Measurements from ENCODE around the gene KIF7. TPM values are rescaled to one million over a fixed set of nuclear protein-coding genes. Genes with fewer than 3 reads are reported as not detected.

Gene KIF7
- polyA plus RNA-seq, 1 experiment, result 4.5 TPM

GRCh38 chr15:89670971-89671560 is 15.8 kb upstream of the KIF7 start:
- TF ChIP-seq CTCF (IDR thresholded peaks at IDR 0.05; ENCODE audit: low read depth, low read length), result no peak
- DNase-seq (ENCODE audit: low read depth, low spot score), result no peak
- Histone ChIP-seq H3K27me3 (ENCODE audit: control insufficient read depth, insufficient read depth, low read length) (peaks cover 5% of the 10 kb centered on the region), H3K4me3 (ENCODE audit: low read depth, low read length) (no peak overlapping the region), H3K27ac (ENCODE audit: low read depth, low read length) (no peak overlapping the region), H3K9me3 (ENCODE audit: control insufficient read depth, insufficient read depth, low read length) (no peaks in the 10 kb centered on the region; the same call in 1 of the 2 replicates)
- POLR2A ChIA-PET, result no interaction called here
- CTCF ChIA-PET, result no interaction called here

- no peak for TF ChIP-seq CTCF (IDR thresholded peaks at IDR 0.05; ENCODE audit: low read depth, low read length)
- Histone ChIP-seq H3K9me3 (ENCODE audit: control insufficient read depth, insufficient read depth, low read length) (no peaks in the 10 kb centered on the region; the same call in 1 of the 2 replicates), H3K27me3 (ENCODE audit: control insufficient read depth, insufficient read depth, low read length) (peaks cover 5% of the 10 kb centered on the region), H3K4me3 (ENCODE audit: low read depth, low read length) (no peak overlapping the region), H3K27ac (ENCODE audit: low read depth, low read length) (no peak overlapping the region)
- CTCF ChIA-PET, result no interaction called here
- no peak for DNase-seq (ENCODE audit: low read depth, low spot score)
- POLR2A ChIA-PET, result no interaction called here
These were observed 14.7 kb upstream of the KIF7 start for GRCh38 chr15:89669941-89670340.

DNA sequence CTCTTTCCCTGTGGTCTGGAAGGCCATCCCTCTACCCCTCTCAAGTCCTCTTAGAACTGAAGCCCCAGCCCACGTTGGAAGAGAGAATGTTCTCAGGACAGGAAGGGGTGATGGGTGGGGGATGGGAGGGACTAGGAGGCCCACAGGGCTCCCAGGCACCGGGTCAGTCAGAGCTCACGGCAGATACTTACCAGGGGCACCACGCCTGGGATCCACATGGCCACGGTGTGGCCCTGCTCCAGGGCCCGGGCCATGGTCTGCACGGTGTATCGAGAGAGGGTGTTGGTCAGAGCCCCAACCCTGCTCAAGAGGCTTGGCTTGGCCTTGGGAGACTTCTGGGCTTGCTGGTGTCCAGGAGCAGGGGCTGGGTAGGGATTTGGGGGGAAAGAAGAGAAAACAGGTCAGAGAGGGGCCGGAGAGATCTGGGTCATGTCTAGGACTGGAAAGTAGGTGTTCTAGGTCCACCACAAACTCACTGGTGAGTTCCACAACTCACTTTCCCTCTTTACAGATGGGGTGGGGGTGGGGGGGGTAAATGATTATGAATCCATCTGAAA is 14.1 kb upstream of the KIF7 start:
- no peak for DNase-seq (ENCODE audit: low read depth, low spot score)
- no peak for TF ChIP-seq CTCF (IDR thresholded peaks at IDR 0.05; ENCODE audit: low read depth, low read length)
- CTCF ChIA-PET, result no interaction called here
- Histone ChIP-seq H3K27ac (ENCODE audit: low read depth, low read length) (no peak overlapping the region), H3K4me3 (ENCODE audit: low read depth, low read length) (no peak overlapping the region), H3K27me3 (ENCODE audit: control insufficient read depth, insufficient read depth, low read length) (peaks cover 3% of the 10 kb centered on the region), H3K9me3 (ENCODE audit: control insufficient read depth, insufficient read depth, low read length) (no peaks in the 10 kb centered on the region; the same call in 1 of the 2 replicates)
- POLR2A ChIA-PET, result no interaction called here

GRCh38 chr15:89668171-89668570 is 12.9 kb upstream of the KIF7 start:
- CTCF ChIA-PET, result interaction anchor here (0.7 kb wide), 1 partner anchor 220 kb away, joined by 3 read pairs; no protein-coding TSS in a partner anchor
- DNase-seq (ENCODE audit: low read depth, low spot score), result no peak
- Histone ChIP-seq H3K27me3 (ENCODE audit: control insufficient read depth, insufficient read depth, low read length) (peaks cover 3% of the 10 kb centered on the region), H3K9me3 (ENCODE audit: control insufficient read depth, insufficient read depth, low read length) (no peaks in the 10 kb centered on the region; the same call in 1 of the 2 replicates), H3K27ac (ENCODE audit: low read depth, low read length) (no peak overlapping the region), H3K4me3 (ENCODE audit: low read depth, low read length) (no peak overlapping the region)
- TF ChIP-seq CTCF (IDR thresholded peaks at IDR 0.05; ENCODE audit: low read depth, low read length), result no peak
- POLR2A ChIA-PET, result no interaction called here

DNA sequence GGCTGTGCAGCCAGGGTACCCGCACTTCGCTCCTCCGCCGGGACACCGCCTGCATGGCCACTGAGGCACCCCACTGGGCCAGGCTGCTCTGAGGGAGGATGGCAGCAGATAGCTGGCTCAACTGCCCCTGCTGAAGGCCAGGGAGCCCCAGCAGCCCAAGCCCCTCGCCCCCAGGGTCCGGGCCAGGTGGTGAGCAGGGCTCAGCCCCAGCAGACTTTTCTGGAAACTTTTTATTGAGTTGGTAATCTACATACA is 12.4 kb upstream of the KIF7 start:
- CTCF ChIA-PET, result no interaction called here
- POLR2A ChIA-PET, result no interaction called here
- no peak for TF ChIP-seq CTCF (IDR thresholded peaks at IDR 0.05; ENCODE audit: low read depth, low read length)

More for the DNA sequence above, 12.4 kb upstream of the KIF7 start:
- no peak overlapping the region for H3K4me3 ChIP-seq (ENCODE audit: low read depth, low read length)
- H3K27ac ChIP-seq (ENCODE audit: low read depth, low read length), result no peak overlapping the region
- H3K9me3 ChIP-seq (ENCODE audit: control insufficient read depth, insufficient read depth, low read length), result no peaks in the 10 kb centered on the region; the same call in 1 of the 2 replicates
- peaks cover 3% of the 10 kb centered on the region for H3K27me3 ChIP-seq (ENCODE audit: control insufficient read depth, insufficient read depth, low read length)
- DNase-seq (ENCODE audit: low read depth, low spot score), result no peak
